Measurements from ENCODE around the gene VCPKMT. TPM values are rescaled to one million over a fixed set of nuclear protein-coding genes. Genes with fewer than 3 reads are reported as not detected.

The VCPKMT gene
- polyA plus RNA-seq, 1 donor (not counting 4 experiments of a cell fraction or from before 2014, with no cell fraction given) = 9.4 TPM

DNA sequence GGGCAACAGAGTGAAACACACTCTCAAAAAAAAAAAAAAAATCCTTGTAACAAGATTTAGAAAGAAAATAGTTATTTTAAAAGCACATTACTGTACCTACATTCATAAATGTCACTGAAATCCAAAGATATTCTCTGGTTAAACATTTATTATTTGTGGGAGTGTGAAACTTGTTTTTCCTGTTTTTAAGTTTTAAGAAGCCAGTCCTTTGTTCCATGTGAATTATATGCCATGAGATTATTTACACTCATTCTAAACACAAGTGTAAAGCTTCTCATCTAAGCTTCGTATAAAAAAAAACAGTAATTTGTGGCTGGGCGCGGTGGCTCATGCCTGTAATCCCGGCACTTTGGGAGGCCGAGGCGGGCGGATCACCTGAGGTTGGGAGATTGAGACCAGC, 15.0 kb downstream of the VCPKMT start:
- no peaks in the 10 kb centered on the region for H3K27me3 ChIP-seq (ENCODE audit: control insufficient read depth, extremely low read depth, insufficient read depth, low read length)
- peaks cover 0 to 4% of the 10 kb centered on the region in 2 experiments for H3K36me3 ChIP-seq (ENCODE audit: control insufficient read depth in 2 of 2, extremely low read depth in 1 of 2, insufficient read depth in 2 of 2, low read length in 2 of 2)
- DNase-seq (ENCODE audit: low read depth, low spot score) (no peak), FAIRE-seq (no peak)
- dilution Hi-C loops (cut with MboI; ENCODE audit: extremely low pct_ligation_motif_present, low sequenced_read_pairs) = no loop called here
- peaks cover 13% of the 10 kb centered on the region for H3K4me1 ChIP-seq (ENCODE audit: control insufficient read depth, extremely low read depth, insufficient read depth, low read length)
- H3K4me3 ChIP-seq (ENCODE audit: control insufficient read depth in 2 of 3, extremely low read depth in 1 of 3, insufficient read depth in 2 of 3, low read depth in 1 of 3, low read length in 3 of 3) = no peak overlapping the region
- no peak for TF ChIP-seq EZH2 (IDR thresholded peaks at IDR 0.05; ENCODE audit: low read length)
- TF ChIP-seq, protein P1, sequence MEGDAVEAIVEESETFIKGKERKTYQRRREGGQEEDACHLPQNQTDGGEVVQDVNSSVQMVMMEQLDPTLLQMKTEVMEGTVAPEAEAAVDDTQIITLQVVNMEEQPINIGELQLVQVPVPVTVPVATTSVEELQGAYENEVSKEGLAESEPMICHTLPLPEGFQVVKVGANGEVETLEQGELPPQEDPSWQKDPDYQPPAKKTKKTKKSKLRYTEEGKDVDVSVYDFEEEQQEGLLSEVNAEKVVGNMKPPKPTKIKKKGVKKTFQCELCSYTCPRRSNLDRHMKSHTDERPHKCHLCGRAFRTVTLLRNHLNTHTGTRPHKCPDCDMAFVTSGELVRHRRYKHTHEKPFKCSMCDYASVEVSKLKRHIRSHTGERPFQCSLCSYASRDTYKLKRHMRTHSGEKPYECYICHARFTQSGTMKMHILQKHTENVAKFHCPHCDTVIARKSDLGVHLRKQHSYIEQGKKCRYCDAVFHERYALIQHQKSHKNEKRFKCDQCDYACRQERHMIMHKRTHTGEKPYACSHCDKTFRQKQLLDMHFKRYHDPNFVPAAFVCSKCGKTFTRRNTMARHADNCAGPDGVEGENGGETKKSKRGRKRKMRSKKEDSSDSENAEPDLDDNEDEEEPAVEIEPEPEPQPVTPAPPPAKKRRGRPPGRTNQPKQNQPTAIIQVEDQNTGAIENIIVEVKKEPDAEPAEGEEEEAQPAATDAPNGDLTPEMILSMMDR (optimal IDR thresholded peaks at IDR 0.05 in 1 of 3, IDR thresholded peaks at IDR 0.05 in 1 of 3, conservative IDR thresholded peaks at IDR 0.05 in 1 of 3; ENCODE audit: extremely low read depth in 1 of 3, insufficient read depth in 2 of 3, low read length in 3 of 3) = no peak
- H3K9me1 ChIP-seq (ENCODE audit: control insufficient read depth, extremely low read depth, insufficient read depth, low read length) = no peaks in the 10 kb centered on the region
- H3K9me3 ChIP-seq (ENCODE audit: control insufficient read depth, low read depth, low read length) = no peaks in the 10 kb centered on the region
- no peaks in the 10 kb centered on the region for H3K79me2 ChIP-seq (ENCODE audit: control insufficient read depth, insufficient read depth, low read length)
- no peak overlapping the region for H3K4me2 ChIP-seq (ENCODE audit: control insufficient read depth, extremely low read depth, insufficient read depth, low read depth, low read length)
- H3K27ac ChIP-seq (ENCODE audit: control insufficient read depth, insufficient read depth, low read length) = no peak overlapping the region
- no peaks in the 10 kb centered on the region for H4K20me1 ChIP-seq (ENCODE audit: control insufficient read depth, extremely low read depth, insufficient read depth, low read length)
- no peak overlapping the region for H2AFZ ChIP-seq (ENCODE audit: control insufficient read depth, low read length)
- no peak overlapping the region for H3K9ac ChIP-seq (ENCODE audit: control insufficient read depth, extremely low read depth, insufficient read depth, low read length)

DNA sequence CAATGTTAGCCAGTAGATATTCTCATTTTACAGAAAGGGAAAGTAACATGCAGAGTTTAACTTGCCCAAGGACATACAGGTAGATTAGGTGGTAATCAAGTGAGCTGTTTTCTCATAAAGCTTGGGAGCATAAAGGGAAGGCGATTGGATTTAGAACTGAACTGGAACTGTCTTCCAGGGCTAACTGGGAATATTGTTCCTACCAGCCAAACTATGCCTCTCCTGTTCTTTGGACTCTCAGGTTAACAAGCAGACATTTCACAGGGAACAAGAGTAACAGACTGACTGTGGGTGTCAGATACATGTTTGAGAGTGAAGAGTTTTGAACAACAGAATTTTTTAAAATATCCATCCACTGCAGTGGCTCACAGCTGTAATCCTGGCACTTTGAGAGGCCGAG, 15.6 kb downstream of the VCPKMT start:
- H3K27ac ChIP-seq (ENCODE audit: control insufficient read depth, insufficient read depth, low read length) = no peak overlapping the region
- dilution Hi-C loops (cut with MboI; ENCODE audit: extremely low pct_ligation_motif_present, low sequenced_read_pairs) = no loop called here

More for the DNA sequence above, 15.6 kb downstream of the VCPKMT start:
- H3K4me3 ChIP-seq (ENCODE audit: control insufficient read depth in 2 of 3, extremely low read depth in 1 of 3, insufficient read depth in 2 of 3, low read depth in 1 of 3, low read length in 3 of 3) = no peak overlapping the region
- peaks cover 13% of the 10 kb centered on the region for H3K4me1 ChIP-seq (ENCODE audit: control insufficient read depth, extremely low read depth, insufficient read depth, low read length)
- no peak overlapping the region for H3K9ac ChIP-seq (ENCODE audit: control insufficient read depth, extremely low read depth, insufficient read depth, low read length)
- H3K4me2 ChIP-seq (ENCODE audit: control insufficient read depth, extremely low read depth, insufficient read depth, low read depth, low read length) = no peak overlapping the region
- TF ChIP-seq, protein P1 (optimal IDR thresholded peaks at IDR 0.05 in 1 of 3, IDR thresholded peaks at IDR 0.05 in 1 of 3, conservative IDR thresholded peaks at IDR 0.05 in 1 of 3; ENCODE audit: extremely low read depth in 1 of 3, insufficient read depth in 2 of 3, low read length in 3 of 3) = no peak
- TF ChIP-seq EZH2 (IDR thresholded peaks at IDR 0.05; ENCODE audit: low read length) = no peak
- no peak for FAIRE-seq
- no peaks in the 10 kb centered on the region for H4K20me1 ChIP-seq (ENCODE audit: control insufficient read depth, extremely low read depth, insufficient read depth, low read length)
- no peaks in the 10 kb centered on the region for H3K27me3 ChIP-seq (ENCODE audit: control insufficient read depth, extremely low read depth, insufficient read depth, low read length)
- peaks cover 0 to 1% of the 10 kb centered on the region in 2 experiments for H3K36me3 ChIP-seq (ENCODE audit: control insufficient read depth in 2 of 2, extremely low read depth in 1 of 2, insufficient read depth in 2 of 2, low read length in 2 of 2)
- H3K9me1 ChIP-seq (ENCODE audit: control insufficient read depth, extremely low read depth, insufficient read depth, low read length) = no peaks in the 10 kb centered on the region
- no peak for DNase-seq (ENCODE audit: low read depth, low spot score)
- no peaks in the 10 kb centered on the region for H3K79me2 ChIP-seq (ENCODE audit: control insufficient read depth, insufficient read depth, low read length)
- H2AFZ ChIP-seq (ENCODE audit: control insufficient read depth, low read length) = no peak overlapping the region
- no peaks in the 10 kb centered on the region for H3K9me3 ChIP-seq (ENCODE audit: control insufficient read depth, low read depth, low read length)
